ENCODE results near the gene CLDN24.

The CLDN24 gene

DNA sequence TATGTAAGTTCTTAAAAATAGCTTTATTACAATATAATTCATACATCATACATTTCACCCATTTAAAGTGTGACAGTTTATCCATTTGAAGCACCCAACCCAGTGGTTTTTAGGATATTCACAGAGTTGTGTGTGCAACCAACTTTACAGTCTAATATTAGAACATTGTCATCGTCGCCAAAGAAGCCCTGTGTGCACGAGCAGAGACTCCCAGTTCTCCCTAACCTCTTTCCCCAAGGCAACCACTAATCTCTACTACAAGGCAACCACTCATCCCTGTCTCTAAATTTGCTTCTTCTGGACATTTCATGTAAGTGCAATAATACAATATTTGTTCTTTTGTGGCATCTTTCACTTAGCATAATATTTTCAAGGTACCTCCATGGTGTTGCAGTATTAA lies 49.8 kb downstream of the CLDN24 start:
- no peak for DNase-seq

Data from activated naive CD4-positive, alpha-beta T cell treated with anti-CD3 and anti-CD28 coated beads, Interleukin-2, amount 50 U/mL, for 16 hours (primary cell).